Neutrophil (primary cell): ENCODE data around the gene NRROS.

ENCODE experiments used
- H3K27ac ChIP-seq: fragments of 200-600 bp; sonication (generic); 2 replicates; pipeline ENCODE4 v1.5.1; 2016; ENCODE audit warnings: mild to moderate bottlenecking, moderate library complexity
- H3K27me3 ChIP-seq: fragments of 200-600 bp; sonication (generic); 2 replicates; pipeline ENCODE4 v1.6.0; 2016; ENCODE audit warnings: mild to moderate bottlenecking
- H3K36me3 ChIP-seq: fragments of 200-600 bp; sonication (generic); 2 replicates; pipeline ENCODE4 v1.5.1; 2017
- H3K4me1 ChIP-seq, 2 experiments: fragments of 200-600 bp in 1 of 2; sonication (generic) in 1 of 2; 1 replicate in 1 of 2; 2 replicates in 1 of 2; pipeline versions ENCODE4 v1.5.1 to v1.6.1; 2013 to 2016; ENCODE audit warnings: low read depth in 1 of 2, low read length in 1 of 2, mild to moderate bottlenecking in 1 of 2, moderate library complexity in 1 of 2; ENCODE audit not compliant: control insufficient read depth in 1 of 2, insufficient read depth in 1 of 2
- H3K4me3 ChIP-seq, 2 experiments: fragments of 200-600 bp in 1 of 2; sonication (generic) in 1 of 2; 1 replicate in 1 of 2; 2 replicates in 1 of 2; pipeline ENCODE4 v1.5.1; 2013 to 2016; ENCODE audit warnings: low read depth in 1 of 2, low read length in 1 of 2, mild to moderate bottlenecking in 1 of 2, moderate library complexity in 1 of 2
- H3K9me3 ChIP-seq: fragments of 200-600 bp; sonication (generic); 2 replicates; pipeline ENCODE4 v1.5.1; 2016
- CTCF ChIP-seq: fragments of 200-600 bp; sonication (generic); IDR thresholded peaks from 2 replicates; pipeline ENCODE4 v1.5.1; 2016; ENCODE audit warnings: antibody characterized with exemption

The NRROS gene

GRCh38 chr3:196688349-196688748 lies 48.9 kb downstream of the NRROS start:
- peak overlapping the region; percentile 99 for H3K27ac ChIP-seq
- peak overlapping the region; percentile 37 to 53 for H3K4me3 ChIP-seq
- no peaks in the 10 kb centered on the region for H3K27me3 ChIP-seq
- peaks cover 90 to 92% of the 10 kb centered on the region in 2 experiments for H3K4me1 ChIP-seq
- peak; percentile 23 for TF ChIP-seq CTCF
- no peaks in the 10 kb centered on the region for H3K36me3 ChIP-seq
- H3K9me3 ChIP-seq = no peaks in the 10 kb centered on the region

GRCh38 chr3:196689941-196690660 lies 50.6 kb downstream of the NRROS start:
- peak overlapping the region; percentile 38 to 55 for H3K4me3 ChIP-seq
- H3K27ac ChIP-seq = peak overlapping the region; percentile 99
- H3K27me3 ChIP-seq = no peaks in the 10 kb centered on the region
- peaks cover 88 to 92% of the 10 kb centered on the region in 2 experiments for H3K4me1 ChIP-seq
- no peak for TF ChIP-seq CTCF
- H3K9me3 ChIP-seq = no peaks in the 10 kb centered on the region
- H3K36me3 ChIP-seq = no peaks in the 10 kb centered on the region

- TF ChIP-seq CTCF = no peak
- Histone ChIP-seq H3K4me3 (peak overlapping the region; percentile 38 to 55), H3K4me1 (peaks cover 75 to 79% of the 10 kb centered on the region in 2 experiments), H3K27me3 (no peaks in the 10 kb centered on the region), H3K9me3 (no peaks in the 10 kb centered on the region), H3K27ac (peak overlapping the region; percentile 99), H3K36me3 (no peaks in the 10 kb centered on the region)
Observed at GRCh38 chr3:196691386-196691785, 51.9 kb downstream of the NRROS start.

- Histone ChIP-seq H3K36me3 (no peaks in the 10 kb centered on the region), H3K27me3 (no peaks in the 10 kb centered on the region), H3K4me3 (peak overlapping the region in 1 of 2 experiments; percentile 55), H3K27ac (no peak overlapping the region), H3K4me1 (peaks cover 47 to 51% of the 10 kb centered on the region in 2 experiments), H3K9me3 (no peaks in the 10 kb centered on the region)
- TF ChIP-seq CTCF = no peak
Observed at GRCh38 chr3:196694202-196694638, 54.7 kb downstream of the NRROS start.

GRCh38 chr3:196694941-196695848 lies 55.7 kb downstream of the NRROS start:
- no peaks in the 10 kb centered on the region for H3K36me3 ChIP-seq
- no peak overlapping the region for H3K4me3 ChIP-seq
- H3K4me1 ChIP-seq = peaks cover 37 to 41% of the 10 kb centered on the region in 2 experiments
- no peaks in the 10 kb centered on the region for H3K9me3 ChIP-seq
- no peak overlapping the region for H3K27ac ChIP-seq
- no peaks in the 10 kb centered on the region for H3K27me3 ChIP-seq
- TF ChIP-seq CTCF = no peak
